ENCODE data around the gene STARD13.

DNA sequence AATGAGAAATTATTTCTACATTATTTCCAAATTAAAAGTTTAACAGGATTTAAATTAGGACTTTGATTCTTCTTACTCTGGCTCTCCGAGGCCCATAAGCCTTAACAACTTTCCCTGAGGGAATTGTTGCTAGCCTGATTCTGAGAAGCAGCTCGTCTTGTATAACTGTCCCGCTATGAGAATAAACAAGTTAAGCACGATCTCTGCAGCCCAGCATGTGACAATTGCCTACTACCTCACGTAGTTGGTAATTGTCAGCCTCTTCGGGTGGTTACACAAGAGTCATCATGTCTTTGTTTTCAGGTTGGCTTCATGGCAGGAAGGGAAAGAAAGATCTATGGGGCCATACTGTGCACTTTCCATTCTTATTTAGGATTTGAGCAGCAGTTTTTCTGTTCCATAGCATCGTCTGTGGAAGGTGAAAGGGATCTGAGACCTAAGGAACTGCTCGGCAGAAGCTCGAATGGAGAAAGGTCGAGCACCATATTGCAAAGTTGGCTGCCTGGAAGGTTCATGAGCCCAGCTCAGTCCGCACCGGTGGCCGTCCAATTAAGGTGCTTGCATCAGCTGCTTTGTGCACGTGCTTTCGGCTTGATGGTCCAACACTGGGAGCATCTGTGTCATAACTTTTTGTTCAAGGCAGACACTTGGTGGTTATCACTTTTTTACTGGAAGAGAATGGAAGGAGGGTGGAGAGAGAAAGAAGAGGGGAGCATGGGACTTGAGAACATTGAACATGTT, 1.8 kb upstream of the STARD13 start:
- TF ChIP-seq RAD21 (IDR thresholded peaks at IDR 0.05; ENCODE audit: low read depth) (no peak), EGR1 (IDR thresholded peaks at IDR 0.05; ENCODE audit: low read depth) (no peak)
- TF ChIP-seq, protein P1, sequence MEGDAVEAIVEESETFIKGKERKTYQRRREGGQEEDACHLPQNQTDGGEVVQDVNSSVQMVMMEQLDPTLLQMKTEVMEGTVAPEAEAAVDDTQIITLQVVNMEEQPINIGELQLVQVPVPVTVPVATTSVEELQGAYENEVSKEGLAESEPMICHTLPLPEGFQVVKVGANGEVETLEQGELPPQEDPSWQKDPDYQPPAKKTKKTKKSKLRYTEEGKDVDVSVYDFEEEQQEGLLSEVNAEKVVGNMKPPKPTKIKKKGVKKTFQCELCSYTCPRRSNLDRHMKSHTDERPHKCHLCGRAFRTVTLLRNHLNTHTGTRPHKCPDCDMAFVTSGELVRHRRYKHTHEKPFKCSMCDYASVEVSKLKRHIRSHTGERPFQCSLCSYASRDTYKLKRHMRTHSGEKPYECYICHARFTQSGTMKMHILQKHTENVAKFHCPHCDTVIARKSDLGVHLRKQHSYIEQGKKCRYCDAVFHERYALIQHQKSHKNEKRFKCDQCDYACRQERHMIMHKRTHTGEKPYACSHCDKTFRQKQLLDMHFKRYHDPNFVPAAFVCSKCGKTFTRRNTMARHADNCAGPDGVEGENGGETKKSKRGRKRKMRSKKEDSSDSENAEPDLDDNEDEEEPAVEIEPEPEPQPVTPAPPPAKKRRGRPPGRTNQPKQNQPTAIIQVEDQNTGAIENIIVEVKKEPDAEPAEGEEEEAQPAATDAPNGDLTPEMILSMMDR (IDR thresholded peaks at IDR 0.05 in 2 of 3, conservative IDR thresholded peaks at IDR 0.05 in 1 of 3; ENCODE audit: borderline replicate concordance in 1 of 3, insufficient read depth in 1 of 3, low read depth in 2 of 3, low read length in 2 of 3), result no peak
